GF-D8 (cell line): Measurements from ENCODE around the gene DSCAM.

Source experiments
- DNase-seq: peaks from one replicate; lab custom pipeline; 2025; lab: John Stamatoyannopoulos, UW

The DSCAM gene

GRCh38 chr21:40840401-40841125, 6.4 kb downstream of the DSCAM start:
- no peak for DNase-seq

GRCh38 chr21:40839521-40839920, 7.4 kb downstream of the DSCAM start:
- no peak for DNase-seq

- no peak for DNase-seq
These were observed 9.5 kb downstream of the DSCAM start for GRCh38 chr21:40837456-40837855.

GRCh38 chr21:40835184-40835694, 11.7 kb downstream of the DSCAM start:
- no peak for DNase-seq

- no peak for DNase-seq
These were observed 13.8 kb downstream of the DSCAM start for GRCh38 chr21:40833184-40833583.

- no peak for DNase-seq
These were observed 14.6 kb downstream of the DSCAM start for GRCh38 chr21:40832316-40832715.

GRCh38 chr21:40830836-40831235, 16.1 kb downstream of the DSCAM start:
- DNase-seq: no peak

- no peak for DNase-seq
These were observed 17.2 kb downstream of the DSCAM start for GRCh38 chr21:40829791-40830190.

GRCh38 chr21:40829308-40829707, 17.6 kb downstream of the DSCAM start:
- DNase-seq: no peak

- no peak for DNase-seq
These were observed 19.4 kb downstream of the DSCAM start for GRCh38 chr21:40827509-40827908.

GRCh38 chr21:40819071-40819900, 27.7 kb downstream of the DSCAM start:
- DNase-seq: no peak

- no peak for DNase-seq
These were observed 33.0 kb downstream of the DSCAM start for GRCh38 chr21:40813918-40814317.

GRCh38 chr21:40809673-40810197, 37.2 kb downstream of the DSCAM start:
- no peak for DNase-seq

- no peak for DNase-seq
These were observed 43.9 kb downstream of the DSCAM start for GRCh38 chr21:40803101-40803500.

- DNase-seq: no peak
These were observed 46.8 kb downstream of the DSCAM start for GRCh38 chr21:40800126-40800525.

- no peak for DNase-seq
These were observed 49.1 kb downstream of the DSCAM start for GRCh38 chr21:40797891-40798290.

- DNase-seq: no peak
These were observed 49.5 kb downstream of the DSCAM start for GRCh38 chr21:40797410-40797809.

GRCh38 chr21:40796464-40796863, 50.5 kb downstream of the DSCAM start:
- DNase-seq: no peak

- DNase-seq: no peak
These were observed 51.6 kb downstream of the DSCAM start for GRCh38 chr21:40795313-40795712.

- DNase-seq: no peak
These were observed 54.1 kb downstream of the DSCAM start for GRCh38 chr21:40792691-40793456.

- DNase-seq: no peak
These were observed 58.3 kb downstream of the DSCAM start for GRCh38 chr21:40788635-40789034.

- no peak for DNase-seq
These were observed 63.6 kb downstream of the DSCAM start for GRCh38 chr21:40783404-40783803.
